Mammary epithelial cell (primary cell): Measurements from ENCODE around the gene FAM110A.

Source experiments
- EZH2 ChIP-seq: IDR thresholded peaks from 2 replicates; pipeline ENCODE4 v1.6.1; 2012; ENCODE audit warnings: low read length, inconsistent platforms, borderline replicate concordance
- TF ChIP-seq, protein P1 (sequence below), 2 donors: IDR thresholded peaks in 1 of 2; conservative IDR thresholded peaks in 1 of 2; 2 replicates each; pipeline ENCODE4 v1.5.1; 2011 to 2012; ENCODE audit warnings: inconsistent platforms in 2 of 2, low read length in 2 of 2, mild to moderate bottlenecking in 2 of 2, control low read depth in 1 of 2, low read depth in 1 of 2; ENCODE audit not compliant: insufficient read depth in 1 of 2; ENCODE audit errors: extremely low read depth in 1 of 2

DNA sequence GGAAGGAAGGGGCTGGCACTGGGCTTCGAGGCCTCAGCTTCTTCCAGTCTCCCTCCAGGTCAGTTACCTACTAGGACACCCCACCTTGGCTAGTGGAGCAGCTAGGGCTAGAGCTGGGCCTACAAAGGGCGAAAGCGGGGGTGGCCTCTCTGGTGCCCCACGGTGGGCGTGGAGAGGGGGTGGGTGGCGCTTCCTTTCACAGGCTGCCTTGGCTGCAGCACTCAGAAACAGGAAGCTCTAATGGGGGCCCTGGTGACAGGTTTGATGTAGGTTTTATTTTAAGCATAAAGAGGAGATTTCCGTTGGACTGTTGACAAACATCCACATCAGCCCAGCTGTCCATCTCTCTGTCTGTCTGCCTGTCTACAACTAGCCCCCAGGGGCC, 13.4 kb downstream of the FAM110A start:
- TF ChIP-seq, protein P1, sequence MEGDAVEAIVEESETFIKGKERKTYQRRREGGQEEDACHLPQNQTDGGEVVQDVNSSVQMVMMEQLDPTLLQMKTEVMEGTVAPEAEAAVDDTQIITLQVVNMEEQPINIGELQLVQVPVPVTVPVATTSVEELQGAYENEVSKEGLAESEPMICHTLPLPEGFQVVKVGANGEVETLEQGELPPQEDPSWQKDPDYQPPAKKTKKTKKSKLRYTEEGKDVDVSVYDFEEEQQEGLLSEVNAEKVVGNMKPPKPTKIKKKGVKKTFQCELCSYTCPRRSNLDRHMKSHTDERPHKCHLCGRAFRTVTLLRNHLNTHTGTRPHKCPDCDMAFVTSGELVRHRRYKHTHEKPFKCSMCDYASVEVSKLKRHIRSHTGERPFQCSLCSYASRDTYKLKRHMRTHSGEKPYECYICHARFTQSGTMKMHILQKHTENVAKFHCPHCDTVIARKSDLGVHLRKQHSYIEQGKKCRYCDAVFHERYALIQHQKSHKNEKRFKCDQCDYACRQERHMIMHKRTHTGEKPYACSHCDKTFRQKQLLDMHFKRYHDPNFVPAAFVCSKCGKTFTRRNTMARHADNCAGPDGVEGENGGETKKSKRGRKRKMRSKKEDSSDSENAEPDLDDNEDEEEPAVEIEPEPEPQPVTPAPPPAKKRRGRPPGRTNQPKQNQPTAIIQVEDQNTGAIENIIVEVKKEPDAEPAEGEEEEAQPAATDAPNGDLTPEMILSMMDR (conservative IDR thresholded peaks at IDR 0.05 in 1 of 2, IDR thresholded peaks at IDR 0.05 in 1 of 2; ENCODE audit: extremely low read depth in 1 of 2, insufficient read depth in 1 of 2, low read depth in 1 of 2, low read length in 2 of 2) = no peak
- TF ChIP-seq EZH2 = no peak
